Esophagus squamous epithelium (tissue), 4 donors: ENCODE data around the gene STRADB.

ENCODE experiments used
- POLR2A ChIP-seq, 4 donors: fragments of 450-650 bp; IDR thresholded peaks; one replicate each; pipeline ENCODE4 v1.6.1; 2017; ENCODE audit warnings: antibody characterized with exemption in 4 of 4, mild to moderate bottlenecking in 4 of 4, moderate library complexity in 3 of 4
- TF ChIP-seq, protein P1 (sequence below), 6 experiments: fragments of 450-650 bp in 4 of 6; fragments of 200-600 bp in 2 of 6; sonication (generic) in 2 of 6; IDR thresholded peaks; one replicate each; pipeline ENCODE4 v1.5.1; 2016 to 2019; ENCODE audit warnings: antibody characterized with exemption in 6 of 6, mild to moderate bottlenecking in 4 of 6, moderate library complexity in 4 of 6

DNA sequence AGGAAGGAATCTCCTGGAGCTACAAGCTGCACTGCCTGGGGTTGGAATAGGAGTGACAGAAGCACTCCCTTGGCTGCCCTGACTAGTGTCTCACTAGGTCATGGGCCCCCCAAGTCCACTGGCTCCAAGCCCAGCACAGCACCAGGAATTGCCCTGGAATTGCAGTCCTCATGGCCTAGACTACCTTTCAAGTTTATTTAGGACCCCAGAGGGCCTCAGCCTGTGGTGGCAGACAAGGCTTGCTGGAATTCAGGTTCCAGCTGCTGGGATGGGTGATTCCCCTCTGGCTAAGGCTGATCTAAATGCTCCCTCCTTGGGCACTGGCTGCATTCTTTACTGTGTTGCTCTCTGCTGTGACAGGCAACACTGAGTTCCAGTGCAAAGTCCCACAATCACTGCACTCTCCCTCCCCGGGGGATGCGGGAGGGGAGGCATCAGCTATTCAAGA is 14.0 kb downstream of the STRADB start:
- TF ChIP-seq, protein P1, sequence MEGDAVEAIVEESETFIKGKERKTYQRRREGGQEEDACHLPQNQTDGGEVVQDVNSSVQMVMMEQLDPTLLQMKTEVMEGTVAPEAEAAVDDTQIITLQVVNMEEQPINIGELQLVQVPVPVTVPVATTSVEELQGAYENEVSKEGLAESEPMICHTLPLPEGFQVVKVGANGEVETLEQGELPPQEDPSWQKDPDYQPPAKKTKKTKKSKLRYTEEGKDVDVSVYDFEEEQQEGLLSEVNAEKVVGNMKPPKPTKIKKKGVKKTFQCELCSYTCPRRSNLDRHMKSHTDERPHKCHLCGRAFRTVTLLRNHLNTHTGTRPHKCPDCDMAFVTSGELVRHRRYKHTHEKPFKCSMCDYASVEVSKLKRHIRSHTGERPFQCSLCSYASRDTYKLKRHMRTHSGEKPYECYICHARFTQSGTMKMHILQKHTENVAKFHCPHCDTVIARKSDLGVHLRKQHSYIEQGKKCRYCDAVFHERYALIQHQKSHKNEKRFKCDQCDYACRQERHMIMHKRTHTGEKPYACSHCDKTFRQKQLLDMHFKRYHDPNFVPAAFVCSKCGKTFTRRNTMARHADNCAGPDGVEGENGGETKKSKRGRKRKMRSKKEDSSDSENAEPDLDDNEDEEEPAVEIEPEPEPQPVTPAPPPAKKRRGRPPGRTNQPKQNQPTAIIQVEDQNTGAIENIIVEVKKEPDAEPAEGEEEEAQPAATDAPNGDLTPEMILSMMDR (IDR thresholded peaks at IDR 0.05): no peak
- TF ChIP-seq POLR2A (IDR thresholded peaks at IDR 0.05): no peak
